ENCODE measurements around the gene C17orf100. TPM values are rescaled to one million over a fixed set of nuclear protein-coding genes. Genes with fewer than 3 reads are reported as not detected.

Gene C17orf100
- polyA plus RNA-seq, 1 donor (not counting 4 experiments of a cell fraction or from before 2014, with no cell fraction given) = 0.49 TPM

GRCh38 chr17:6677946-6678345 is 26.4 kb downstream of the C17orf100 start:
- no peaks in the 10 kb centered on the region for H3K79me2 ChIP-seq (ENCODE audit: control insufficient read depth, insufficient read depth, low read length)
- no peak overlapping the region for H3K27ac ChIP-seq (ENCODE audit: control insufficient read depth, insufficient read depth, low read length)
- DNase-seq (ENCODE audit: low read depth, low spot score) (no peak), FAIRE-seq (no peak)
- no peaks in the 10 kb centered on the region for H3K27me3 ChIP-seq (ENCODE audit: control insufficient read depth, extremely low read depth, insufficient read depth, low read length)
- H2AFZ ChIP-seq (ENCODE audit: control insufficient read depth, low read length) = no peak overlapping the region
- H4K20me1 ChIP-seq (ENCODE audit: control insufficient read depth, extremely low read depth, insufficient read depth, low read length) = no peaks in the 10 kb centered on the region
- H3K36me3 ChIP-seq (ENCODE audit: control insufficient read depth in 2 of 2, extremely low read depth in 1 of 2, insufficient read depth in 2 of 2, low read length in 2 of 2) = no peaks in the 10 kb centered on the region
- no peaks in the 10 kb centered on the region for H3K9me1 ChIP-seq (ENCODE audit: control insufficient read depth, extremely low read depth, insufficient read depth, low read length)
- peaks cover 19% of the 10 kb centered on the region for H3K4me1 ChIP-seq (ENCODE audit: control insufficient read depth, extremely low read depth, insufficient read depth, low read length)
- dilution Hi-C loops (cut with MboI; ENCODE audit: extremely low pct_ligation_motif_present, low sequenced_read_pairs) = no loop called here
- no peak for TF ChIP-seq CTCF (optimal IDR thresholded peaks at IDR 0.05 in 1 of 3, IDR thresholded peaks at IDR 0.05 in 1 of 3, conservative IDR thresholded peaks at IDR 0.05 in 1 of 3; ENCODE audit: extremely low read depth in 1 of 3, insufficient read depth in 2 of 3, low read length in 3 of 3)
- no peak for TF ChIP-seq EZH2 (IDR thresholded peaks at IDR 0.05; ENCODE audit: low read length)
- no peak overlapping the region for H3K9ac ChIP-seq (ENCODE audit: control insufficient read depth, extremely low read depth, insufficient read depth, low read length)
- no peaks in the 10 kb centered on the region for H3K9me3 ChIP-seq (ENCODE audit: control insufficient read depth, low read depth, low read length)
- H3K4me2 ChIP-seq (ENCODE audit: control insufficient read depth, extremely low read depth, insufficient read depth, low read depth, low read length) = no peak overlapping the region
- no peak overlapping the region for H3K4me3 ChIP-seq (ENCODE audit: control insufficient read depth in 2 of 3, extremely low read depth in 1 of 3, insufficient read depth in 2 of 3, low read depth in 1 of 3, low read length in 3 of 3)

- no peaks in the 10 kb centered on the region for H3K9me1 ChIP-seq (ENCODE audit: control insufficient read depth, extremely low read depth, insufficient read depth, low read length)
- no peaks in the 10 kb centered on the region for H3K9me3 ChIP-seq (ENCODE audit: control insufficient read depth, low read depth, low read length)
- H3K79me2 ChIP-seq (ENCODE audit: control insufficient read depth, insufficient read depth, low read length) = no peaks in the 10 kb centered on the region
- H2AFZ ChIP-seq (ENCODE audit: control insufficient read depth, low read length) = no peak overlapping the region
- H3K27me3 ChIP-seq (ENCODE audit: control insufficient read depth, extremely low read depth, insufficient read depth, low read length) = no peaks in the 10 kb centered on the region
- no peaks in the 10 kb centered on the region for H3K36me3 ChIP-seq (ENCODE audit: control insufficient read depth in 2 of 2, extremely low read depth in 1 of 2, insufficient read depth in 2 of 2, low read length in 2 of 2)
- no peak overlapping the region for H3K4me3 ChIP-seq (ENCODE audit: control insufficient read depth in 2 of 3, extremely low read depth in 1 of 3, insufficient read depth in 2 of 3, low read depth in 1 of 3, low read length in 3 of 3)
- H3K9ac ChIP-seq (ENCODE audit: control insufficient read depth, extremely low read depth, insufficient read depth, low read length) = no peak overlapping the region
- H3K4me2 ChIP-seq (ENCODE audit: control insufficient read depth, extremely low read depth, insufficient read depth, low read depth, low read length) = no peak overlapping the region
- H4K20me1 ChIP-seq (ENCODE audit: control insufficient read depth, extremely low read depth, insufficient read depth, low read length) = no peaks in the 10 kb centered on the region
- FAIRE-seq (no peak), DNase-seq (ENCODE audit: low read depth, low spot score) (no peak)
- no peak for TF ChIP-seq EZH2 (IDR thresholded peaks at IDR 0.05; ENCODE audit: low read length)
- no peak for TF ChIP-seq CTCF (optimal IDR thresholded peaks at IDR 0.05 in 1 of 3, IDR thresholded peaks at IDR 0.05 in 1 of 3, conservative IDR thresholded peaks at IDR 0.05 in 1 of 3; ENCODE audit: extremely low read depth in 1 of 3, insufficient read depth in 2 of 3, low read length in 3 of 3)
- peaks cover 19% of the 10 kb centered on the region for H3K4me1 ChIP-seq (ENCODE audit: control insufficient read depth, extremely low read depth, insufficient read depth, low read length)
- dilution Hi-C loops (cut with MboI; ENCODE audit: extremely low pct_ligation_motif_present, low sequenced_read_pairs) = no loop called here
- H3K27ac ChIP-seq (ENCODE audit: control insufficient read depth, insufficient read depth, low read length) = no peak overlapping the region
These were observed 27.7 kb downstream of the C17orf100 start for GRCh38 chr17:6679241-6679640.

Data from keratinocyte (primary cell).